Measurements from ENCODE around the gene ANTXRL. TPM values are rescaled to one million over a fixed set of nuclear protein-coding genes. Genes with fewer than 3 reads are reported as not detected.

The ANTXRL gene
- total RNA-seq, 4 donors from 2014 or later, result not detected

- TF ChIP-seq CTCF (IDR thresholded peaks at IDR 0.05) (no peak), POLR2A (IDR thresholded peaks at IDR 0.05) (no peak), POLR2AphosphoS5 (IDR thresholded peaks at IDR 0.05) (no peak), EP300 (IDR thresholded peaks at IDR 0.05; ENCODE audit: low read depth) (no peak)
- Histone ChIP-seq H3K27me3 (no peaks in the 10 kb centered on the region), H3K9me3 (no peaks in the 10 kb centered on the region), H3K4me3 (no peak overlapping the region), H3K36me3 (no peaks in the 10 kb centered on the region), H3K27ac (no peak overlapping the region), H3K4me1 (peaks cover 0 to 11% (median 2%) of the 10 kb centered on the region in 4 donors)
- no peak for DNase-seq
- in situ Hi-C loops (cut with MboI; ENCODE audit: low pct_ligation_motif_present in 1 of 4, low pct_unique_long_range_greater_than_20kb in 1 of 4, low sequenced_read_pairs in 3 of 4) (no loop called here), intact Hi-C loops (cut with DNase I; ENCODE audit: low total_unique reads) (no loop called here)
- WGBS, 2 donors (ENCODE audit: low coverage in 1 of 2), result 69% methylated on average over 1 of the region's 1 CpG; no CpG with 5 or more reads in 1 of the 2 donors
Observed at GRCh38 chr10:46326066-46326465, 39.3 kb downstream of the ANTXRL start.

- Histone ChIP-seq H3K27me3 (no peaks in the 10 kb centered on the region), H3K4me1 (peaks cover 0 to 2% (median 0%) of the 10 kb centered on the region in 4 donors), H3K9me3 (no peaks in the 10 kb centered on the region), H3K27ac (no peak overlapping the region), H3K36me3 (no peaks in the 10 kb centered on the region), H3K4me3 (no peak overlapping the region)
- no peak for DNase-seq
- intact Hi-C loops (cut with DNase I; ENCODE audit: low total_unique reads) (no loop called here), in situ Hi-C loops (cut with MboI; ENCODE audit: low pct_ligation_motif_present in 1 of 4, low pct_unique_long_range_greater_than_20kb in 1 of 4, low sequenced_read_pairs in 3 of 4) (no loop called here)
- WGBS, 2 donors (ENCODE audit: low coverage in 1 of 2), result 95% methylated on average over 4 of the region's 4 CpGs; no CpG with 5 or more reads in 1 of the 2 donors
- TF ChIP-seq POLR2AphosphoS5 (IDR thresholded peaks at IDR 0.05), result no peak
- TF ChIP-seq CTCF (IDR thresholded peaks at IDR 0.05), result no peak
- TF ChIP-seq EP300 (IDR thresholded peaks at IDR 0.05; ENCODE audit: low read depth), result no peak
- TF ChIP-seq POLR2A (IDR thresholded peaks at IDR 0.05), result no peak
Observed at GRCh38 chr10:46326971-46327370, 40.2 kb downstream of the ANTXRL start.

- H3K4me1 ChIP-seq, result no peaks in the 10 kb centered on the region
- 66% methylated on average over 5 of the region's 5 CpGs; no CpG with 5 or more reads in 1 of the 2 donors for WGBS, 2 donors (ENCODE audit: low coverage in 1 of 2)
- H3K9me3 ChIP-seq, result no peaks in the 10 kb centered on the region
- intact Hi-C loops (cut with DNase I; ENCODE audit: low total_unique reads), result no loop called here
- in situ Hi-C loops (cut with MboI; ENCODE audit: low pct_ligation_motif_present in 1 of 4, low pct_unique_long_range_greater_than_20kb in 1 of 4, low sequenced_read_pairs in 3 of 4), result no loop called here
- no peak overlapping the region for H3K27ac ChIP-seq
- H3K36me3 ChIP-seq, result no peaks in the 10 kb centered on the region
- H3K27me3 ChIP-seq, result no peaks in the 10 kb centered on the region
- no peak for TF ChIP-seq POLR2AphosphoS5 (IDR thresholded peaks at IDR 0.05)
- TF ChIP-seq POLR2A (IDR thresholded peaks at IDR 0.05), result no peak
- TF ChIP-seq EP300 (IDR thresholded peaks at IDR 0.05; ENCODE audit: low read depth), result no peak
- no peak for TF ChIP-seq CTCF (IDR thresholded peaks at IDR 0.05)
- H3K4me3 ChIP-seq, result no peak overlapping the region
- no peak for DNase-seq
Observed at GRCh38 chr10:46327685-46328084, 40.9 kb downstream of the ANTXRL start.

GRCh38 chr10:46328853-46329689, 42.3 kb downstream of the ANTXRL start:
- Histone ChIP-seq H3K9me3 (no peaks in the 10 kb centered on the region), H3K27me3 (no peaks in the 10 kb centered on the region), H3K36me3 (no peaks in the 10 kb centered on the region), H3K27ac (no peak overlapping the region), H3K4me3 (no peak overlapping the region), H3K4me1 (no peaks in the 10 kb centered on the region)
- DNase-seq, result no peak
- 70% methylated on average over 9 of the region's 9 CpGs; no CpG with 5 or more reads in 1 of the 2 donors for WGBS, 2 donors (ENCODE audit: low coverage in 1 of 2)
- no peak for TF ChIP-seq EP300 (IDR thresholded peaks at IDR 0.05; ENCODE audit: low read depth)
- no peak for TF ChIP-seq POLR2A (IDR thresholded peaks at IDR 0.05)
- no peak for TF ChIP-seq POLR2AphosphoS5 (IDR thresholded peaks at IDR 0.05)
- in situ Hi-C loops (cut with MboI; ENCODE audit: low pct_ligation_motif_present in 1 of 4, low pct_unique_long_range_greater_than_20kb in 1 of 4, low sequenced_read_pairs in 3 of 4) (no loop called here), intact Hi-C loops (cut with DNase I; ENCODE audit: low total_unique reads) (no loop called here)

All from transverse colon (tissue), 4 donors.